ENCODE results near the gene SKIC8.

SKIC8 gene

GRCh38 chr15:78299101-78299930, at the start of gene SKIC8:
TSS of gene SKIC8 (minus strand) at chr15:78299609. CDS start at chr15:78295686, 3,923 bp downstream.
- peak; percentile 22 for TF ChIP-seq CTCF (IDR thresholded peaks at IDR 0.05; ENCODE audit: low read depth, low read length, missing control alignments)
- H3K4me3 ChIP-seq (ENCODE audit: low read depth, low read length) = peak within 1 kb of the TSS; percentile 100
- DNase-seq = peak; percentile 84
- H3K27me3 ChIP-seq (replicated peaks) = no peaks in the 10 kb centered on the region
- peak within 1 kb of the TSS; percentile 52 for H3K27ac ChIP-seq
- in situ Hi-C loops (cut with HindIII; ENCODE audit: low pct_ligation_motif_present, low sequenced_read_pairs) = no loop called here
- no peaks in the 10 kb centered on the region for H3K36me3 ChIP-seq (replicated peaks)

GRCh38 chr15:78347586-78348543, 48.5 kb upstream of the SKIC8 start:
- in situ Hi-C loops (cut with HindIII; ENCODE audit: low pct_ligation_motif_present, low sequenced_read_pairs) = no loop called here
- Histone ChIP-seq H3K4me3 (ENCODE audit: low read depth, low read length) (no peak overlapping the region), H3K27ac (no peak overlapping the region), H3K36me3 (replicated peaks) (no peaks in the 10 kb centered on the region), H3K27me3 (replicated peaks) (peaks cover 36% of the 10 kb centered on the region)
- no peak for DNase-seq
- TF ChIP-seq CTCF (IDR thresholded peaks at IDR 0.05; ENCODE audit: low read depth, low read length, missing control alignments) = no peak

GRCh38 chr15:78345396-78346125, 46.2 kb upstream of the SKIC8 start:
- in situ Hi-C loops (cut with HindIII; ENCODE audit: low pct_ligation_motif_present, low sequenced_read_pairs) = no loop called here
- H3K4me3 ChIP-seq (ENCODE audit: low read depth, low read length) = no peak overlapping the region
- H3K27me3 ChIP-seq (replicated peaks) = peaks cover 59% of the 10 kb centered on the region
- H3K27ac ChIP-seq = no peak overlapping the region
- no peak for TF ChIP-seq CTCF (IDR thresholded peaks at IDR 0.05; ENCODE audit: low read depth, low read length, missing control alignments)
- H3K36me3 ChIP-seq (replicated peaks) = no peaks in the 10 kb centered on the region
- no peak for DNase-seq

GRCh38 chr15:78343276-78344060, 44.1 kb upstream of the SKIC8 start:
- DNase-seq = no peak
- Histone ChIP-seq H3K36me3 (replicated peaks) (no peaks in the 10 kb centered on the region), H3K27me3 (replicated peaks) (peaks cover 77% of the 10 kb centered on the region), H3K27ac (no peak overlapping the region), H3K4me3 (ENCODE audit: low read depth, low read length) (no peak overlapping the region)
- TF ChIP-seq CTCF (IDR thresholded peaks at IDR 0.05; ENCODE audit: low read depth, low read length, missing control alignments) = no peak
- in situ Hi-C loops (cut with HindIII; ENCODE audit: low pct_ligation_motif_present, low sequenced_read_pairs) = no loop called here

- Histone ChIP-seq H3K36me3 (replicated peaks) (no peaks in the 10 kb centered on the region), H3K4me3 (ENCODE audit: low read depth, low read length) (no peak overlapping the region), H3K27ac (no peak overlapping the region), H3K27me3 (replicated peaks) (peaks cover 84% of the 10 kb centered on the region)
- DNase-seq = no peak
- in situ Hi-C loops (cut with HindIII; ENCODE audit: low pct_ligation_motif_present, low sequenced_read_pairs) = no loop called here
- TF ChIP-seq CTCF (IDR thresholded peaks at IDR 0.05; ENCODE audit: low read depth, low read length, missing control alignments) = no peak
These were observed 42.6 kb upstream of the SKIC8 start for GRCh38 chr15:78342021-78342420.
